ENCODE data around the gene ADGRL3. TPM values are rescaled to one million over a fixed set of nuclear protein-coding genes. Genes with fewer than 3 reads are reported as not detected.

The ADGRL3 gene
- total RNA-seq, 4 donors from 2014 or later, result 6.1 to 26.0 (median 7.3) TPM

- Histone ChIP-seq H3K4me3 (no peak overlapping the region), H3K36me3 (no peaks in the 10 kb centered on the region), H3K4me1 (no peaks in the 10 kb centered on the region), H3K27ac (no peak overlapping the region), H3K27me3 (no peaks in the 10 kb centered on the region), H3K9me3 (no peaks in the 10 kb centered on the region)
- WGBS, 2 donors (ENCODE audit: low coverage in 1 of 2), result 85 to 87% methylated on average over 3 of the region's 3 CpGs
- ATAC-seq, result no peak
- no peak for TF ChIP-seq POLR2AphosphoS5 (IDR thresholded peaks at IDR 0.05)
- TF ChIP-seq, protein P1, sequence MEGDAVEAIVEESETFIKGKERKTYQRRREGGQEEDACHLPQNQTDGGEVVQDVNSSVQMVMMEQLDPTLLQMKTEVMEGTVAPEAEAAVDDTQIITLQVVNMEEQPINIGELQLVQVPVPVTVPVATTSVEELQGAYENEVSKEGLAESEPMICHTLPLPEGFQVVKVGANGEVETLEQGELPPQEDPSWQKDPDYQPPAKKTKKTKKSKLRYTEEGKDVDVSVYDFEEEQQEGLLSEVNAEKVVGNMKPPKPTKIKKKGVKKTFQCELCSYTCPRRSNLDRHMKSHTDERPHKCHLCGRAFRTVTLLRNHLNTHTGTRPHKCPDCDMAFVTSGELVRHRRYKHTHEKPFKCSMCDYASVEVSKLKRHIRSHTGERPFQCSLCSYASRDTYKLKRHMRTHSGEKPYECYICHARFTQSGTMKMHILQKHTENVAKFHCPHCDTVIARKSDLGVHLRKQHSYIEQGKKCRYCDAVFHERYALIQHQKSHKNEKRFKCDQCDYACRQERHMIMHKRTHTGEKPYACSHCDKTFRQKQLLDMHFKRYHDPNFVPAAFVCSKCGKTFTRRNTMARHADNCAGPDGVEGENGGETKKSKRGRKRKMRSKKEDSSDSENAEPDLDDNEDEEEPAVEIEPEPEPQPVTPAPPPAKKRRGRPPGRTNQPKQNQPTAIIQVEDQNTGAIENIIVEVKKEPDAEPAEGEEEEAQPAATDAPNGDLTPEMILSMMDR (IDR thresholded peaks at IDR 0.05), result no peak
- no peak for TF ChIP-seq EP300 (IDR thresholded peaks at IDR 0.05)
- no peak for TF ChIP-seq POLR2A (IDR thresholded peaks at IDR 0.05)
Measured at GRCh38 chr4:62023633-62024032, 823.5 kb downstream of the ADGRL3 start.

DNA sequence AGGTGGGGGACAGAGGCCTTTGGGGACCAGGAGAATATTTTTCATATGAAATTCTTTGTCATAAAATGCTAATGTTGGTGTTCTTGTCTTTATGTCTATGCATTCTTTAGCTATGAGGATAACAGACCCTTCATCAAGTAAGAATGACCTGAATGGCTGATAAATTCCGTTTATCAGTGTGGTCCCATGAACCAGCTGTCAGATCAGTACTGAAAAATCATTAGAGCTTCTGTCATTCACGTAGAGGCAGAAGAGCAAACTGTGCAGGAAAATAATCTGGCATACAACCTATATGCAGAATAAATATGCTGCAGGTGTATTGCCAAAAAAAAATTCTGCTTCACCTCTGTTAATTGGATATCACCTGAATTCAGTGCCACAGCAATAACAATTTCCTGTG is 828.6 kb downstream of the ADGRL3 start:
- Histone ChIP-seq H3K4me1 (no peaks in the 10 kb centered on the region), H3K4me3 (no peak overlapping the region), H3K9me3 (no peaks in the 10 kb centered on the region), H3K36me3 (no peaks in the 10 kb centered on the region), H3K27ac (no peak overlapping the region), H3K27me3 (no peaks in the 10 kb centered on the region)
- WGBS, 2 donors (ENCODE audit: low coverage in 1 of 2), result 57 to 62% methylated on average over 2 of the region's 2 CpGs
- TF ChIP-seq, protein P1 (IDR thresholded peaks at IDR 0.05), result no peak
- TF ChIP-seq POLR2AphosphoS5 (IDR thresholded peaks at IDR 0.05), result no peak
- no peak for TF ChIP-seq POLR2A (IDR thresholded peaks at IDR 0.05)
- TF ChIP-seq EP300 (IDR thresholded peaks at IDR 0.05), result no peak
- ATAC-seq, result no peak

- Histone ChIP-seq H3K9me3 (no peaks in the 10 kb centered on the region), H3K36me3 (no peaks in the 10 kb centered on the region), H3K27ac (no peak overlapping the region), H3K4me3 (no peak overlapping the region), H3K4me1 (no peaks in the 10 kb centered on the region), H3K27me3 (no peaks in the 10 kb centered on the region)
- ATAC-seq, result no peak
- 94 to 97% methylated on average over 2 of the region's 2 CpGs for WGBS, 2 donors (ENCODE audit: low coverage in 1 of 2)
- no peak for TF ChIP-seq EP300 (IDR thresholded peaks at IDR 0.05)
- no peak for TF ChIP-seq POLR2A (IDR thresholded peaks at IDR 0.05)
- no peak for TF ChIP-seq POLR2AphosphoS5 (IDR thresholded peaks at IDR 0.05)
- TF ChIP-seq, protein P1 (IDR thresholded peaks at IDR 0.05), result no peak
Measured at GRCh38 chr4:62030958-62031357, 830.8 kb downstream of the ADGRL3 start.

DNA sequence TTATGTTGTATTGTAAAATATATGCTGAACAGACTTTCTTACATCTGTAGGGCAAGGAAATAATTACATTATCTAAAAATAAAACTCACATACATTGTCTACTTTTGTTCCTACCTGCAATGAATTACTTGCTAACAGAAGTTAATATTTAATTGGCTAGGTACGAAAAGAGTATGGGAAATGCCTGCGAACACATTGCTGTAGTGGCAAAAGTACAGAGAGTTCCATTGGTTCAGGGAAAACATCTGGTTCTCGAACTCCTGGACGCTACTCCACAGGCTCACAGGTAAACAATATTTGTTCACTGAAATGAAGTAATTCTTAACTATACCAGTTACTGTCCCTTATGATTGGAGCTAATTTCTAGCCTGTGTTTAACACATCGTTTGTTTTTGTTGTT is 837.4 kb downstream of the ADGRL3 start:
- TF ChIP-seq EP300 (IDR thresholded peaks at IDR 0.05), result no peak
- TF ChIP-seq, protein P1 (IDR thresholded peaks at IDR 0.05), result no peak
- no peak for TF ChIP-seq POLR2A (IDR thresholded peaks at IDR 0.05)
- no peak for TF ChIP-seq POLR2AphosphoS5 (IDR thresholded peaks at IDR 0.05)
- Histone ChIP-seq H3K9me3 (no peaks in the 10 kb centered on the region), H3K27ac (no peak overlapping the region), H3K27me3 (no peaks in the 10 kb centered on the region), H3K4me3 (no peak overlapping the region), H3K4me1 (no peaks in the 10 kb centered on the region), H3K36me3 (no peaks in the 10 kb centered on the region)
- ATAC-seq, result no peak
- 96 to 97% methylated on average over 5 of the region's 5 CpGs for WGBS, 2 donors (ENCODE audit: low coverage in 1 of 2)

- Histone ChIP-seq H3K27me3 (no peaks in the 10 kb centered on the region), H3K36me3 (no peaks in the 10 kb centered on the region), H3K4me1 (no peaks in the 10 kb centered on the region), H3K27ac (no peak overlapping the region), H3K4me3 (no peak overlapping the region), H3K9me3 (no peaks in the 10 kb centered on the region)
- 71 to 82% methylated on average over 3 of the region's 3 CpGs for WGBS, 2 donors (ENCODE audit: low coverage in 1 of 2)
- ATAC-seq, result no peak
- TF ChIP-seq EP300 (IDR thresholded peaks at IDR 0.05) (no peak), POLR2A (IDR thresholded peaks at IDR 0.05) (no peak), POLR2AphosphoS5 (IDR thresholded peaks at IDR 0.05) (no peak)
- TF ChIP-seq, protein P1 (IDR thresholded peaks at IDR 0.05), result no peak
Measured at GRCh38 chr4:62051332-62051731, 851.2 kb downstream of the ADGRL3 start.
